ENCODE measurements around the gene DRAP1.

DNA sequence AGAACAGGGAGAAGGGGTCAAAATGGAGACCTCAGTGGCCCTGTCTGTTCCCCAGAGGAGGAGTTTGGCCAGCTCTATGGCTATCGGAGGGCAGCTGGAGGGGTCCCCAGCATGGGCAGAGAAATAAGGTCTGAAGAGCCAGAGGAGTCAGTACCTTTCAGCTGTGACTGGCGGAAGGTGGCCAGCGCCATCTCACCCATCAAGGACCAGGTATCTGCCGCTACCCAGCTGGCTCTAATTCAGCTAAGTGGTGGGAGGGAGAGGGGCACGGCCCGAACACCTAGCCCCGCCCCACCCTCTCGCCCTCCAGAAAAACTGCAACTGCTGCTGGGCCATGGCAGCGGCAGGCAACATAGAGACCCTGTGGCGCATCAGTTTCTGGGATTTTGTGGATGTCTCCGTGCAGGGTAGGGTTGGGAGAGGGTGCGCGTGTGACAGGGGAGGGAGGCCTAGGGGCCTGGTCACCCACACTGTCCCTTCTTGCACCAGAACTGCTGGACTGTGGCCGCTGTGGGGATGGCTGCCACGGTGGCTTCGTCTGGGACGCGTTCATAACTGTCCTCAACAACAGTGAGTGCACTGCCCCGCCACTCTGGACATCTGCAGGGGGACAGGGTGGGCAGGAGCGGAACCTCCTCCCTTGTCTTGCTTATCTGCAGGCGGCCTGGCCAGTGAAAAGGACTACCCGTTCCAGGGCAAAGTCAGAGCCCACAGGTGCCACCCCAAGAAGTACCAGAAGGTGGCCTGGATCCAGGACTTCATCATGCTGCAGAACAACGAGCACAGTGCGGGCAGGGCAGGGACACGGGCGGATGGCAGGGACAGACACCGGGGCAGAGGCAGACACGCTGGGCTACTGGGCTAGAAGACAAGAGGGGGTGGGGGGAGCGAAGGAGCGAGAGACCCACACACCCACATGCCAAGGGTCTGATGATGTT lies 36.8 kb upstream of the DRAP1 start:
- TF ChIP-seq GATA2 (IDR thresholded peaks at IDR 0.05; ENCODE audit: low read depth, low read length) (no peak), GATA3 (IDR thresholded peaks at IDR 0.05; ENCODE audit: low read depth, low read length) (no peak)
